ENCODE results near the gene CEP126. TPM values are rescaled to one million over a fixed set of nuclear protein-coding genes. Genes with fewer than 3 reads are reported as not detected.

The CEP126 gene
- total RNA-seq, 1 donor from 2014 or later = 4.1 TPM

GRCh38 chr11:101923554-101923953 lies 8.7 kb downstream of the CEP126 start:
- H3K4me1 Mint-ChIP-seq (ENCODE audit: low read depth) = no peaks in the 10 kb centered on the region
- TF ChIP-seq, protein P1, sequence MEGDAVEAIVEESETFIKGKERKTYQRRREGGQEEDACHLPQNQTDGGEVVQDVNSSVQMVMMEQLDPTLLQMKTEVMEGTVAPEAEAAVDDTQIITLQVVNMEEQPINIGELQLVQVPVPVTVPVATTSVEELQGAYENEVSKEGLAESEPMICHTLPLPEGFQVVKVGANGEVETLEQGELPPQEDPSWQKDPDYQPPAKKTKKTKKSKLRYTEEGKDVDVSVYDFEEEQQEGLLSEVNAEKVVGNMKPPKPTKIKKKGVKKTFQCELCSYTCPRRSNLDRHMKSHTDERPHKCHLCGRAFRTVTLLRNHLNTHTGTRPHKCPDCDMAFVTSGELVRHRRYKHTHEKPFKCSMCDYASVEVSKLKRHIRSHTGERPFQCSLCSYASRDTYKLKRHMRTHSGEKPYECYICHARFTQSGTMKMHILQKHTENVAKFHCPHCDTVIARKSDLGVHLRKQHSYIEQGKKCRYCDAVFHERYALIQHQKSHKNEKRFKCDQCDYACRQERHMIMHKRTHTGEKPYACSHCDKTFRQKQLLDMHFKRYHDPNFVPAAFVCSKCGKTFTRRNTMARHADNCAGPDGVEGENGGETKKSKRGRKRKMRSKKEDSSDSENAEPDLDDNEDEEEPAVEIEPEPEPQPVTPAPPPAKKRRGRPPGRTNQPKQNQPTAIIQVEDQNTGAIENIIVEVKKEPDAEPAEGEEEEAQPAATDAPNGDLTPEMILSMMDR (IDR thresholded peaks at IDR 0.05) = no peak
- no peak for DNase-seq (ENCODE audit: low spot score)
- H3K9me3 Mint-ChIP-seq (ENCODE audit: low read depth) = peaks cover 6% of the 10 kb centered on the region
- H3K36me3 Mint-ChIP-seq (ENCODE audit: low read depth) = peaks cover 11% of the 10 kb centered on the region
- no peak overlapping the region for H3K27ac Mint-ChIP-seq (ENCODE audit: unreplicated experiment)
- no peak overlapping the region for H3K4me3 Mint-ChIP-seq (ENCODE audit: unreplicated experiment)
- H3K27me3 Mint-ChIP-seq (ENCODE audit: low read depth) = no peaks in the 10 kb centered on the region

- H3K9me3 Mint-ChIP-seq (ENCODE audit: low read depth) = peaks cover 7% of the 10 kb centered on the region
- no peak for DNase-seq (ENCODE audit: low spot score)
- H3K36me3 Mint-ChIP-seq (ENCODE audit: low read depth) = peaks cover 18% of the 10 kb centered on the region
- no peak overlapping the region for H3K27ac Mint-ChIP-seq (ENCODE audit: unreplicated experiment)
- H3K27me3 Mint-ChIP-seq (ENCODE audit: low read depth) = no peaks in the 10 kb centered on the region
- no peaks in the 10 kb centered on the region for H3K4me1 Mint-ChIP-seq (ENCODE audit: low read depth)
- no peak overlapping the region for H3K4me3 Mint-ChIP-seq (ENCODE audit: unreplicated experiment)
- TF ChIP-seq, protein P1 (IDR thresholded peaks at IDR 0.05) = no peak
These were observed 14.6 kb downstream of the CEP126 start for GRCh38 chr11:101929294-101929915.

- Mint-ChIP-seq H3K4me3 (ENCODE audit: unreplicated experiment) (no peak overlapping the region), H3K36me3 (ENCODE audit: low read depth) (peaks cover 16% of the 10 kb centered on the region), H3K9me3 (ENCODE audit: low read depth) (peaks cover 7% of the 10 kb centered on the region), H3K27ac (ENCODE audit: unreplicated experiment) (no peak overlapping the region), H3K4me1 (ENCODE audit: low read depth) (no peaks in the 10 kb centered on the region), H3K27me3 (ENCODE audit: low read depth) (no peaks in the 10 kb centered on the region)
- DNase-seq (ENCODE audit: low spot score) = no peak
- TF ChIP-seq, protein P1 (IDR thresholded peaks at IDR 0.05) = no peak
These were observed 16.9 kb downstream of the CEP126 start for GRCh38 chr11:101931692-101932091.

DNA sequence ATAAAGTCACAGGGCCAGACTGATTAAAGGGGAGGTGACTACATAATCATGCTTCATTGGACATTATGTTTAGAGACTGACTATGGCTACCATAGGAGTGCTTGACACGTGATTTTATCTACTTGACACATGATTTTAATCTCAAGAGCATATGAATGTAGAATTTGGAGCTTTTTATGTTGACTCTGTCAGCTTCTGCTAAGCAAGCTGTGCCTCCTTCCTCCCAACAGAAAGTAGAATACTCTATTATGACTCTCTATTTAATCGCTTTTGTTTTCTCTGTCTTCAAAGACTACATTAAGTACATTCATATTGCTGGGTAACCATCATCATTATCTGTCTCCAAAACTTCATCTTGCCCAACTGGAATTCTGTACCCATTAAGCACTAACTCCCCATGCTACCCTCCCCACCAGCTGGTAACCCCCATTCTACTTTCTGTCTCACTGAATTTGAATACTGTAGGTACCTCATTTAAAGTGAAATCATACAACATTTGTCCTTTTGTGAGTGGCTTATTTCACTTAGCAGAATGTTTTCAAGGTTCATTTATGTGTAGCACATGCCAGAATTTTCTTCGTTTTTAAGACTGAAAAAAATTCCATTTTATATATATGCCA lies 26.2 kb downstream of the CEP126 start:
- no peak overlapping the region for H3K27ac Mint-ChIP-seq (ENCODE audit: unreplicated experiment)
- DNase-seq (ENCODE audit: low spot score) = no peak

DNA sequence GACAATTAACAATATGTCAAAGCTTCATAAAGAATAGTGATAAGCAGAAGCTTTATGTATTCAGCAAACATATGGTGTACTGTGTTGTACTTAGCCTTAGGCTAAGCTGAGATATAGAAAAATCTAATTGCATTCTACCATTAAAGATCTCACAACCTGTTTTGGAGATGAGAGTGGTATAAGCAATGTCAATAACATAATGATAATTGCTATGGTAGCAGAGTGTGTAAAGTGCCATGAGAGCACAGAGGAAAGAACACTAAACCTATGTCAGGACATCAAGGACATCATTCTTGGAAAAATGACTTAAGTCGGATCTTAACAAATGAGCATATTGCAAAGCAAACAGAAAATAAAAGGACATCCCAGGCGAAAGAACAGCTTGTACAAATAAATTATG lies 30.1 kb downstream of the CEP126 start:
- Mint-ChIP-seq H3K4me1 (ENCODE audit: low read depth) (no peaks in the 10 kb centered on the region), H3K4me3 (ENCODE audit: unreplicated experiment) (no peak overlapping the region), H3K9me3 (ENCODE audit: low read depth) (peaks cover 3% of the 10 kb centered on the region), H3K27ac (ENCODE audit: unreplicated experiment) (no peak overlapping the region), H3K27me3 (ENCODE audit: low read depth) (no peaks in the 10 kb centered on the region), H3K36me3 (ENCODE audit: low read depth) (peaks cover 7% of the 10 kb centered on the region)
- no peak for DNase-seq (ENCODE audit: low spot score)
- TF ChIP-seq, protein P1 (IDR thresholded peaks at IDR 0.05) = no peak

More for the DNA sequence above, 26.2 kb downstream of the CEP126 start:
- Mint-ChIP-seq H3K27me3 (ENCODE audit: low read depth) (no peaks in the 10 kb centered on the region), H3K9me3 (ENCODE audit: low read depth) (peaks cover 3% of the 10 kb centered on the region), H3K4me3 (ENCODE audit: unreplicated experiment) (no peak overlapping the region), H3K36me3 (ENCODE audit: low read depth) (peaks cover 6% of the 10 kb centered on the region), H3K4me1 (ENCODE audit: low read depth) (no peaks in the 10 kb centered on the region)
- TF ChIP-seq, protein P1 (IDR thresholded peaks at IDR 0.05) = no peak
